Heart right ventricle (tissue), 16 donors: ENCODE data around the gene CLHC1. TPM values are rescaled to one million over a fixed set of nuclear protein-coding genes. Genes with fewer than 3 reads are reported as not detected.

Experiments
- ATAC-seq, 8 donors: fragments of 200-7000 bp; cut with Tn5 transposase; one replicate each; pipeline ENCODE4 v1.9.1; 2020; ENCODE audit warnings: mild to moderate bottlenecking in 8 of 8, moderate library complexity in 8 of 8, moderate number of reproducible peaks in 1 of 8
- DNase-seq, 2 donors: peaks; one replicate each; pipeline ENCODE4 v3.0.0-alpha.2; 2020
- H3K27ac ChIP-seq, 10 donors: fragments of 200-600 bp; sonication (generic) in 2 of 10; one replicate each; pipeline versions ENCODE4 v1.5.0 to v1.8.0; 2020 to 2022; ENCODE audit warnings: mild to moderate bottlenecking in 3 of 10
- H3K27me3 ChIP-seq, 7 donors: fragments of 200-600 bp; one replicate each; pipeline ENCODE4 v1.8.0; 2021 to 2022; ENCODE audit warnings: mild to moderate bottlenecking in 2 of 7
- H3K36me3 ChIP-seq, 9 donors: fragments of 200-600 bp; sonication (generic) in 1 of 9; one replicate each; pipeline versions ENCODE4 v1.5.0 to v1.8.0; 2020 to 2022; ENCODE audit warnings: mild to moderate bottlenecking in 2 of 9
- H3K4me1 ChIP-seq, 9 donors: fragments of 200-600 bp; sonication (generic) in 1 of 9; one replicate each; pipeline versions ENCODE4 v1.5.0 to v1.8.0; 2020 to 2022; ENCODE audit warnings: mild to moderate bottlenecking in 4 of 9
- H3K4me3 ChIP-seq, 10 donors: fragments of 200-600 bp; sonication (generic) in 2 of 10; one replicate each; pipeline versions ENCODE4 v1.5.0 to v1.8.0; 2020 to 2022; ENCODE audit warnings: mild to moderate bottlenecking in 7 of 10, moderate library complexity in 2 of 10
- H3K9me3 ChIP-seq, 11 donors: fragments of 200-600 bp in 10 of 11; sonication (generic) in 2 of 11; one replicate each; pipeline versions ENCODE4 v1.5.0 to v1.8.0; 2013 to 2022; ENCODE audit warnings: mild to moderate bottlenecking in 2 of 11, control low read depth in 1 of 11, moderate library complexity in 1 of 11
- CTCF ChIP-seq, 9 donors: fragments of 200-600 bp; sonication (generic) in 2 of 9; IDR thresholded peaks; one replicate each; pipeline versions ENCODE4 v1.5.0 to v1.8.0; 2021 to 2022; ENCODE audit warnings: antibody characterized with exemption in 9 of 9, mild to moderate bottlenecking in 5 of 9, moderate library complexity in 1 of 9
- WGBS, 2 donors: extraction: QIAGEN DNeasy Blood & Tissue Kit; methylation state at CpG; one replicate each; pipeline ENCODE4 v1.1.7; 2013; ENCODE audit warnings: inconsistent platforms in 1 of 2; 5-methylcytosine and 5-hydroxymethylcytosine counted together
- intact Hi-C, 10 donors: fragments of 100-400 bp; cut with DNase I; formaldehyde crosslinking; loops; one replicate each; pipeline versions ENCODE4 v1.11.1 to v1.14.2; 2022
- polyA plus RNA-seq, 2 donors: library from polyadenylated mRNA; stranded (reverse); fragments of 200-250 nt; gene quantifications; one replicate each; pipeline ENCODE4 v1.2.3, GENCODE V29; 2013
- total RNA-seq, 10 donors: library from RNA; stranded (reverse); fragmentation: NEBNext Ultra II Directional in 3 of 10; extraction: Animal tissue kit (Norgen Biotek cat#: 25700) in 3 of 10; gene quantifications; one replicate each; pipeline versions ENCODE4 v1.2.1 to v1.2.4, GENCODE V29; 2021 to 2023
- donor health status: Arrhythmogenic right ventricular cardiomyopathy.
- donor health status: ischemic (EF 13 %, LVEDD 7.1; RV severe dilation, severe dysfunction).
- donor health status: healthy with polysubstance abuse.
- donor health status: DM: no; HTN: yes; CAD: no.
- donor health status: DM: no; HTN: no; CAD: no.
- donor health status: ischemic (EF 25% LVEDD 6.9; RV normal size, moderate dysfunction).
- donor health status: ischemic (EF 25% LVEDD 5.7; RV mildly dilated, moderate dysfunction).
- donor health status: healthy.
- donor health status: DM: yes; HTN: yes; CAD: no.
- donor health status: Ischemic cardiomyopathy.
- donor health status: ischemic (EF 35%, LVEDD 5.7; RV mildly dilated, moderate dysfunction).
- donor health status: nonischemic (EF 11% LVEDD 7.7; RV severe dilation, severe dysfunction).
- donor health status: DM: yes; HTN: yes; CAD: no.
- donor health status: PGD.
- donor health status: ischemic (EF 29% LVEDD 5.4; RV normal size, mild dysfunction).
- donor health status: nonischemic (EF 23%, LVEDD 6.1; RV moderate dilation, normal function).

Gene CLHC1
- total and polyA plus RNA-seq, 12 donors: 1.7 to 9.7 (median 6.3) TPM

- TF ChIP-seq CTCF (IDR thresholded peaks at IDR 0.05): no peak
- intact Hi-C loops: loop anchor here in 8 of 10 donors (5.0 to 10.0 kb wide), 9 partner anchors 53 to 270 kb away; no protein-coding TSS in a partner anchor
- peaks cover 0 to 70% (median 18%) of the 10 kb centered on the region in 9 donors for H3K4me1 ChIP-seq
- DNase-seq (no peak), ATAC-seq (no peak)
- no peak overlapping the region for H3K27ac ChIP-seq
- H3K36me3 ChIP-seq: no peaks in the 10 kb centered on the region
- no peaks in the 10 kb centered on the region for H3K27me3 ChIP-seq
- 90 to 93% methylated on average over 12 of the region's 12 CpGs for WGBS, 2 donors
- H3K9me3 ChIP-seq: no peaks in the 10 kb centered on the region
- H3K4me3 ChIP-seq: no peak overlapping the region
These were observed 67.3 kb downstream of the CLHC1 start for GRCh38 chr2:55164534-55165480.

GRCh38 chr2:55163941-55164390, 68.1 kb downstream of the CLHC1 start:
- no peak for TF ChIP-seq CTCF (IDR thresholded peaks at IDR 0.05)
- Histone ChIP-seq H3K27me3 (no peaks in the 10 kb centered on the region), H3K9me3 (no peaks in the 10 kb centered on the region), H3K36me3 (no peaks in the 10 kb centered on the region), H3K4me3 (no peak overlapping the region), H3K27ac (no peak overlapping the region), H3K4me1 (peaks cover 3 to 76% (median 24%) of the 10 kb centered on the region in 9 donors)
- DNase-seq: no peak
- WGBS, 2 donors: 76 to 78% methylated on average over 7 of the region's 7 CpGs
- no peak for ATAC-seq
- intact Hi-C loops: loop anchor here in 5 of 10 donors (10.0 kb wide), 3 partner anchors 119 to 269 kb away; no protein-coding TSS in a partner anchor

GRCh38 chr2:55163274-55163721, 68.8 kb downstream of the CLHC1 start:
- Histone ChIP-seq H3K4me1 (peaks cover 5 to 76% (median 28%) of the 10 kb centered on the region in 9 donors), H3K4me3 (no peak overlapping the region), H3K27me3 (no peaks in the 10 kb centered on the region), H3K36me3 (no peaks in the 10 kb centered on the region), H3K27ac (peak overlapping the region in 1 of 10 donors; percentile 21), H3K9me3 (no peaks in the 10 kb centered on the region)
- intact Hi-C loops: loop anchor here in 5 of 10 donors (10.0 kb wide), 3 partner anchors 118 to 268 kb away; no protein-coding TSS in a partner anchor
- DNase-seq: no peak
- no peak for TF ChIP-seq CTCF (IDR thresholded peaks at IDR 0.05)
- no peak for ATAC-seq
- WGBS, 2 donors: 57 to 64% methylated on average over 9 of the region's 9 CpGs

- Histone ChIP-seq H3K27ac (peak overlapping the region in 1 of 10 donors; percentile 58), H3K36me3 (no peaks in the 10 kb centered on the region), H3K27me3 (no peaks in the 10 kb centered on the region), H3K4me1 (peaks cover 12 to 77% (median 33%) of the 10 kb centered on the region in 9 donors), H3K9me3 (no peaks in the 10 kb centered on the region), H3K4me3 (no peak overlapping the region)
- ATAC-seq (no peak), DNase-seq (no peak)
- WGBS, 2 donors: 87 to 95% methylated on average over 11 of the region's 11 CpGs
- intact Hi-C loops: loop anchor here in 5 of 10 donors (10.0 kb wide), 3 partner anchors 118 to 268 kb away; no protein-coding TSS in a partner anchor
- TF ChIP-seq CTCF (IDR thresholded peaks at IDR 0.05): no peak
These were observed 69.6 kb downstream of the CLHC1 start for GRCh38 chr2:55162284-55163006.
